Neuronal stem cell (in vitro differentiated cells): Measurements from ENCODE around the gene OTOG.

Experiments used
- DNase-seq: peaks from one replicate; pipeline ENCODE4 v3.0.0-alpha.2; 2013; ENCODE audit warnings: low spot score
- H2AFZ ChIP-seq: one replicate; pipeline ENCODE4 v1.6.1; 2013; ENCODE audit warnings: mild to moderate bottlenecking, low read length, inconsistent platforms
- H2AK5ac ChIP-seq: 2 replicates; pipeline ENCODE4 v1.6.1; 2013; ENCODE audit warnings: low read depth, mild to moderate bottlenecking, inconsistent platforms, low read length, moderate library complexity, mixed read lengths
- H2BK120ac ChIP-seq: 2 replicates; pipeline ENCODE4 v1.6.1; 2013; ENCODE audit warnings: low read depth, mild to moderate bottlenecking, inconsistent platforms, low read length, moderate library complexity, mixed read lengths
- H2BK12ac ChIP-seq: one replicate; pipeline ENCODE4 v1.6.1; 2013; ENCODE audit warnings: low read length, inconsistent platforms
- H2BK15ac ChIP-seq: 2 replicates; pipeline ENCODE4 v1.6.1; 2013; ENCODE audit warnings: mild to moderate bottlenecking, low read length, inconsistent platforms, mixed read lengths
- H2BK5ac ChIP-seq: one replicate; pipeline ENCODE4 v1.6.1; 2013; ENCODE audit warnings: inconsistent platforms, mild to moderate bottlenecking, low read length, moderate library complexity
- H3K14ac ChIP-seq: one replicate; pipeline ENCODE4 v1.6.1; 2013; ENCODE audit warnings: low read length, inconsistent platforms
- H3K18ac ChIP-seq: 2 replicates; pipeline ENCODE4 v1.6.1; 2013; ENCODE audit warnings: low read length, inconsistent platforms
- H3K23ac ChIP-seq: 2 replicates; pipeline ENCODE4 v1.6.1; 2013; ENCODE audit warnings: low read depth, mild to moderate bottlenecking, mixed read lengths, low read length, inconsistent platforms; ENCODE audit not compliant: poor library complexity
- H3K27ac ChIP-seq: replicated peaks from 3 replicates; pipeline ENCODE4 v1.5.1; 2013; ENCODE audit warnings: low read length, inconsistent platforms
- H3K27me3 ChIP-seq, 3 experiments: 2 replicates each; pipeline ENCODE4 v1.6.1; 2013; ENCODE audit warnings: low read length in 3 of 3, mild to moderate bottlenecking in 2 of 3, inconsistent platforms in 1 of 3, low read depth in 1 of 3, mixed read lengths in 1 of 3, moderate library complexity in 1 of 3; ENCODE audit not compliant: control insufficient read depth in 3 of 3, insufficient read depth in 3 of 3
- H3K36me3 ChIP-seq, 2 donors: replicated peaks in 1 of 2; 2 replicates each; pipeline ENCODE4 v1.6.1; 2013; ENCODE audit warnings: low read length in 2 of 2; ENCODE audit not compliant: control insufficient read depth in 2 of 2, insufficient read depth in 2 of 2
- H3K4ac ChIP-seq: 2 replicates; pipeline ENCODE4 v1.6.1; 2013; ENCODE audit warnings: inconsistent platforms, mild to moderate bottlenecking, low read length, moderate library complexity
- H3K4me1 ChIP-seq, 2 donors: 1 replicate in 1 of 2; 2 replicates in 1 of 2; pipeline ENCODE4 v1.6.1; 2013; ENCODE audit warnings: low read length in 2 of 2, low read depth in 1 of 2; ENCODE audit not compliant: control insufficient read depth in 2 of 2, insufficient read depth in 1 of 2
- H3K4me2 ChIP-seq: one replicate; pipeline ENCODE4 v1.6.1; 2013; ENCODE audit warnings: mild to moderate bottlenecking, low read length, inconsistent platforms; ENCODE audit not compliant: insufficient read depth, poor library complexity, severe bottlenecking
- H3K4me3 ChIP-seq, 2 donors: 2 replicates each; pipeline ENCODE4 v1.5.1; 2013; ENCODE audit warnings: low read length in 2 of 2, mild to moderate bottlenecking in 2 of 2, inconsistent platforms in 1 of 2, moderate library complexity in 1 of 2
- H3K79me1 ChIP-seq: one replicate; pipeline ENCODE4 v1.6.1; 2013; ENCODE audit warnings: low read depth, mild to moderate bottlenecking, inconsistent platforms, low read length, moderate library complexity
- H3K9ac ChIP-seq: one replicate; pipeline ENCODE4 v1.6.1; 2013; ENCODE audit warnings: mild to moderate bottlenecking, low read depth, low read length, inconsistent platforms; ENCODE audit not compliant: poor library complexity
- H3K9me3 ChIP-seq, 2 donors: replicated peaks in 1 of 2; 2 replicates each; pipeline versions ENCODE3 to v1.6.1; 2013; ENCODE audit warnings: low read length in 2 of 2, mild to moderate bottlenecking in 2 of 2, inconsistent platforms in 1 of 2, low read depth in 1 of 2, mixed read lengths in 1 of 2, moderate library complexity in 1 of 2; ENCODE audit not compliant: control insufficient read depth in 2 of 2, insufficient read depth in 1 of 2
- H4K8ac ChIP-seq: one replicate; pipeline ENCODE4 v1.6.1; 2013; ENCODE audit warnings: low read depth, mild to moderate bottlenecking, inconsistent platforms, low read length, moderate library complexity
- H4K91ac ChIP-seq: one replicate; pipeline ENCODE4 v1.6.1; 2013; ENCODE audit warnings: low read length, low read depth, mild to moderate bottlenecking, inconsistent platforms; ENCODE audit not compliant: poor library complexity
- WGBS, 2 donors: extraction: QIAGEN DNeasy Blood & Tissue Kit; methylation state at CpG; one replicate each; pipeline ENCODE4 v1.1.7; 2013; ENCODE audit warnings: missing lambda C conversion rate in 2 of 2, mixed read lengths in 1 of 2; ENCODE audit not compliant: insufficient read length in 2 of 2, insufficient replicate concordance in 1 of 2; ENCODE audit errors: extremely low coverage in 2 of 2; 5-methylcytosine and 5-hydroxymethylcytosine counted together

OTOG gene

DNA sequence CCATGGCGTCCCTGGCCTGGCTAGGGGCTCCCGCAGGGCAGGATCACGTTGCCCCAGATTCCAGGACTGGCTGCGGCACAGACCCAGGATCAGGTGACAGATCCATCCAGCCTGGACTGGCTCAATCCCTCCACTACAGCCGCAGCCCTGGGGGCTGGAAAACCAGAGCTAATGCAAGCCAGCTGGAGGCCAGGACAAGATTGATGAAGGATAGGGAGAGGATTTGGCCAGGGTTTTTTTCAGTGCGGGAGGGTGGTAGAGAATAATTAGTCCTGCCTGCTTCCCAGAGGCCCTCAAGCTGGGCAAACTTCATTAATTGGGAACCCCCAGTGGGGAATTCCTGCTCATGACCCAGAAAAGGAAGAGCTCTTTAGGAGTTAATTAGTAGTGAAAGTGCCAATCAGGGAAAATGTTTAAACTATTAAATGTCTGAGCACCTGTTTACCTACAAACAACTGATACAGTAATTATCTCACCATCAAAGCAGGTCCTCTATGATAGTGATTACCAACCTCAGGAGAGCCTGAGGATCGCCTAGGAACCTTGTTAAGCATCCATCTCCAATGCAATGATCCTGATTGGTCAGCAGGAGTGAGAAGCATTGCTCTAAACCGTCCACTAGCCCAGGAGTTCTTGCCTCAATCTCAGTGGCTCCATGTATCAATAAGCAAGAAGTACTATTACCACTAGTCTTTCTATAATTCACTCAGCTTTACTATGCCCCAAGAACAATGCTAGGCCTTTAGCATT lies 139.3 kb downstream of the OTOG start:
- Histone ChIP-seq H3K4ac (no peak overlapping the region), H3K27ac (no peak overlapping the region), H3K14ac (no peak overlapping the region), H3K9ac (no peak overlapping the region), H3K27me3 (peaks cover 0 to 78% (median 3%) of the 10 kb centered on the region in 3 experiments), H3K36me3 (no peaks in the 10 kb centered on the region), H2BK15ac (no peak overlapping the region), H3K4me3 (no peak overlapping the region), H3K79me1 (no peaks in the 10 kb centered on the region), H3K18ac (no peak overlapping the region), H3K4me2 (no peak overlapping the region), H3K23ac (no peak overlapping the region), H2BK120ac (no peak overlapping the region), H3K4me1 (peaks cover 0 to 5% of the 10 kb centered on the region in 2 donors), H4K8ac (no peak overlapping the region), H2BK5ac (no peak overlapping the region), H3K9me3 (no peaks in the 10 kb centered on the region), H2BK12ac (no peak overlapping the region), H2AK5ac (no peak overlapping the region), H4K91ac (no peak overlapping the region), H2AFZ (peak overlapping the region; percentile 15)
- peak; percentile 9 for DNase-seq
- no CpG with 5 or more reads among the region's 8 CpGs for WGBS, 2 donors

DNA sequence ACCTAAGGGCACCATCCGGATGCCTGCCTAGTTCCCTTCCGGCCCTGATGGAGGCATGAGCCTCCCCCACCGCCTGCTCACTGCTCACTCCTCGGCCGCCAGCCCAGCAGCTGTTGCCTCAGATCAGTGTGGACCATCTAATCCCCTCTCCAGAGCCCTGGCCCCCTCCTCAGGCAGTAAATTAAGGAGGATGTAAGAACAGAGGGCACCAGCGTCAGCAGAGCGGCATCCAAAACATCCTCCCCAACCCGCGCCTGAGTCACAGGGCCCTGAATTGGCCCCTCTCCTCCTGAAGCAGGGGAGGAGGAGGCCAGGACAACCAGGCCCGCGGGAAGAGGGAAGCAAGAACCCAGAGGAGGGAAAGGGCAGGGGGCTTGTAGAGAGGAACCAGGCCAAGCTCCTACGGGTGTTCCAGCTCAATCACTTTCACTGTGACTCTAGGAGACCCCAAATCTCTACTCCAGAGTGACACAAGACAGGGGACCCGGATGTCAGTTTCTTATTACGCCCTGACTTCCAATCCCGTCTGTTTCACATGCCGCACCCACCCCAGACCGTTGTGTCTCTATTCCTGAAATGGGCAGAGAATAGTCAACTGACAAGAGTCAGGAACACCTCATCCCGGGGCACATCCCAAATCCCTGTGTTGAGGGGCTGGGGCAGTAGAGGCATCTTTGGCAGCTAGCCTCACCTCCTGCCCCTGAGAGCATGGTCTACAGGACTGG lies 141.0 kb downstream of the OTOG start:
- no CpG with 5 or more reads among the region's 18 CpGs for WGBS, 2 donors

DNA sequence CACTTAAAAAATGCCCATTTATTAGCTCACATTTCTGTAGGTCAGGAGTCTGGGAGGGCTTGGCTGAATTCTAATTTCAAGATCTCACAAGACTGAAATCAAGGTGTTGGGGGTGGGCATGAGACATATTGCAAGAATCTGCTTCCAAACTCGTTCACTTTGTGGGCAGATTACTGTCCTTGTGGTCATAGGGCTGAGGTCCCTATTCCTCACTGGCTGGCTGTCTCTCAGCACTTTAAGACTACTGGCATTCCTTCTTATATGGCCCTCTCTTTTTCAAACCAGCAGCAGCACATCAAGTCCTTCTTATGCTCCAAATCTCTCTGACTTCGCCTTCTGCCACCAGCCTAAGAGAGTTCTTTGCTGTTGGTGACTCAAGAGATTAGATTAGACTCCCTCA lies 144.5 kb downstream of the OTOG start:
- Histone ChIP-seq H3K79me1 (no peaks in the 10 kb centered on the region), H3K27ac (no peak overlapping the region), H3K18ac (no peak overlapping the region), H3K4ac (no peak overlapping the region), H4K91ac (no peak overlapping the region), H2BK5ac (no peak overlapping the region), H2BK120ac (no peak overlapping the region), H4K8ac (no peak overlapping the region), H3K36me3 (no peaks in the 10 kb centered on the region), H3K23ac (no peak overlapping the region), H3K4me1 (peaks cover 0 to 2% of the 10 kb centered on the region in 2 donors), H3K9ac (no peak overlapping the region), H2AFZ (no peak overlapping the region), H2BK12ac (no peak overlapping the region), H2AK5ac (no peak overlapping the region), H3K14ac (no peak overlapping the region), H3K4me3 (no peak overlapping the region), H2BK15ac (no peak overlapping the region), H3K27me3 (peaks cover 3 to 92% (median 19%) of the 10 kb centered on the region in 3 experiments), H3K9me3 (no peaks in the 10 kb centered on the region), H3K4me2 (no peak overlapping the region)
- DNase-seq: no peak
- no CpG with 5 or more reads among the region's 2 CpGs for WGBS, 2 donors

More for the DNA sequence above, 141.0 kb downstream of the OTOG start:
- Histone ChIP-seq H2BK120ac (no peak overlapping the region), H2BK12ac (no peak overlapping the region), H3K4me1 (peaks cover 0 to 5% of the 10 kb centered on the region in 2 donors), H3K9me3 (no peaks in the 10 kb centered on the region), H3K36me3 (no peaks in the 10 kb centered on the region), H3K79me1 (no peaks in the 10 kb centered on the region), H2AK5ac (no peak overlapping the region), H4K8ac (no peak overlapping the region), H3K27ac (no peak overlapping the region), H3K14ac (no peak overlapping the region), H4K91ac (no peak overlapping the region), H3K4me2 (no peak overlapping the region), H3K9ac (no peak overlapping the region), H2BK15ac (no peak overlapping the region), H3K27me3 (peaks cover 0 to 89% (median 3%) of the 10 kb centered on the region in 3 experiments), H3K23ac (no peak overlapping the region), H3K4me3 (no peak overlapping the region), H2BK5ac (no peak overlapping the region), H3K18ac (no peak overlapping the region), H3K4ac (no peak overlapping the region), H2AFZ (no peak overlapping the region)
- DNase-seq: no peak

DNA sequence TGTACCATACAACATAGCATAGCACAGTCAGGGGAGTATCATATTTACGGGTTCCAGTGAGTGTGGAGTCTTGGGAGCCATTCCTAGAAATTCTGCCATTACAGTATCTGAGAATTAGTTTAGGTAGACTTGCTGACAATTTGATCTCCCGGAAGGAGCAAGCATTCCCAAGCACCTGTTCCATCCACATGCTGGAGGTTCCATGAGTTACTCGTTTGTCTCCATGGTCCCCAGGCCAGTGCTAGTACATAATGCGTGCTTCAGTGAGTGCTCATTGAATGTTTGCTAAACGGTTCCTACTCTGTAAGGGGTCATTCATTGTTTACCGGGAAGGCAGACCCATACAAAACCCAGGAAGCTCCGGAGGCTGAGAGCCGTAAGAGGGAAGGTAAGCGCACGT lies 144.9 kb downstream of the OTOG start:
- Histone ChIP-seq H3K4ac (no peak overlapping the region), H3K9me3 (no peaks in the 10 kb centered on the region), H3K9ac (no peak overlapping the region), H3K18ac (no peak overlapping the region), H3K27ac (no peak overlapping the region), H3K4me2 (no peak overlapping the region), H2BK5ac (no peak overlapping the region), H3K4me3 (no peak overlapping the region), H3K27me3 (peaks cover 3 to 92% (median 23%) of the 10 kb centered on the region in 3 experiments), H4K8ac (no peak overlapping the region), H2BK120ac (no peak overlapping the region), H3K14ac (no peak overlapping the region), H2AK5ac (no peak overlapping the region), H3K23ac (no peak overlapping the region), H4K91ac (no peak overlapping the region), H2BK15ac (no peak overlapping the region), H2BK12ac (no peak overlapping the region), H3K4me1 (peaks cover 0 to 2% of the 10 kb centered on the region in 2 donors), H3K79me1 (no peaks in the 10 kb centered on the region), H2AFZ (no peak overlapping the region), H3K36me3 (no peaks in the 10 kb centered on the region)
- WGBS, 2 donors: no CpG with 5 or more reads among the region's 10 CpGs
- DNase-seq: no peak
